Adipocyte (in vitro differentiated cells): Measurements from ENCODE around the gene KREMEN1.
A peak's percentile ranks its signal among the peaks of the same experiment; 100 is the strongest.

Source experiments
- DNase-seq: peaks from one replicate; pipeline ENCODE4 v3.0.0-alpha.2; 2015; ENCODE audit warnings: low read depth
- H3K27me3 ChIP-seq: replicated peaks from 2 replicates; pipeline ENCODE4 v1.7.0; 2013; ENCODE audit warnings: mild to moderate bottlenecking, low read length, moderate library complexity; ENCODE audit not compliant: control insufficient read depth, insufficient read depth
- H3K36me3 ChIP-seq: 2 replicates; pipeline ENCODE4 v1.7.0; 2013; ENCODE audit warnings: low read length, mild to moderate bottlenecking, moderate library complexity; ENCODE audit not compliant: control insufficient read depth, insufficient read depth, severe bottlenecking
- H3K4me1 ChIP-seq: 2 replicates; pipeline ENCODE4 v1.7.0; 2013; ENCODE audit warnings: mild to moderate bottlenecking, low read length, moderate library complexity; ENCODE audit not compliant: control insufficient read depth, insufficient read depth
- H3K4me3 ChIP-seq: 2 replicates; pipeline ENCODE4 v1.7.0; 2013; ENCODE audit warnings: mild to moderate bottlenecking, low read length, moderate library complexity
- H3K9ac ChIP-seq: 2 replicates; pipeline ENCODE4 v1.7.0; 2013; ENCODE audit warnings: mild to moderate bottlenecking, low read length, moderate library complexity
- H3K9me3 ChIP-seq: 2 replicates; pipeline ENCODE4 v1.7.0; 2013; ENCODE audit warnings: mild to moderate bottlenecking, low read length, moderate library complexity; ENCODE audit not compliant: control insufficient read depth

Gene KREMEN1

GRCh38 chr22:29187831-29188230, 115.0 kb downstream of the KREMEN1 start:
- no peak for DNase-seq
- H3K36me3 ChIP-seq, result no peaks in the 10 kb centered on the region
- H3K9ac ChIP-seq, result no peak overlapping the region
- no peak overlapping the region for H3K4me3 ChIP-seq
- no peaks in the 10 kb centered on the region for H3K4me1 ChIP-seq
- peaks cover 18% of the 10 kb centered on the region for H3K27me3 ChIP-seq
- H3K9me3 ChIP-seq, result no peaks in the 10 kb centered on the region

- H3K27me3 ChIP-seq, result peaks cover 14% of the 10 kb centered on the region
- no peak for DNase-seq
- H3K9ac ChIP-seq, result no peak overlapping the region
- no peaks in the 10 kb centered on the region for H3K4me1 ChIP-seq
- H3K36me3 ChIP-seq, result no peaks in the 10 kb centered on the region
- no peak overlapping the region for H3K4me3 ChIP-seq
- H3K9me3 ChIP-seq, result no peaks in the 10 kb centered on the region
Measured at GRCh38 chr22:29190051-29190450, 117.2 kb downstream of the KREMEN1 start.

DNA sequence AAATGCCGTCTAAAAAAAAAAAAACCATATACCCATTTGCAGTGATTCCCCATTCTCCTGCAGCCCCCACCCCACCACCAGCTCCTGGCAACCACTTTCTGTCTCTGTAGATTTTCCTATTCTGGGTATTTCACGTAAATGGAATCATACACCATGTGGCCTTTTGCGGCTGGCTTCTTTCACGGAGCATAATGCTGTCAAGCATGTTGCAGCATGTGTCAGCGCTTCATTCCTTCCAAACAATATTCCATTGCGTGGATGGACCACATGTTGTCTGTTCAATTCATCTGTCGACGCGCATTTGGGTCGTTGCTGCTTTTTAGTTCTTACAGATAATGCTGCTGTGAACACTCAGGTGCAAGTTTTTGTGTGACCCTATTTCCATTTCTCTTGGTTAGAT, 118.1 kb downstream of the KREMEN1 start:
- Histone ChIP-seq H3K27me3 (peaks cover 21% of the 10 kb centered on the region), H3K4me3 (no peak overlapping the region), H3K4me1 (no peaks in the 10 kb centered on the region), H3K9ac (no peak overlapping the region), H3K9me3 (no peaks in the 10 kb centered on the region), H3K36me3 (no peaks in the 10 kb centered on the region)
- DNase-seq, result peak; percentile 43

- Histone ChIP-seq H3K9me3 (no peaks in the 10 kb centered on the region), H3K4me3 (no peak overlapping the region), H3K27me3 (peaks cover 21% of the 10 kb centered on the region), H3K4me1 (no peaks in the 10 kb centered on the region), H3K36me3 (no peaks in the 10 kb centered on the region), H3K9ac (no peak overlapping the region)
- DNase-seq, result no peak
Measured at GRCh38 chr22:29193021-29193420, 120.2 kb downstream of the KREMEN1 start.

- no peak for DNase-seq
- Histone ChIP-seq H3K9me3 (no peaks in the 10 kb centered on the region), H3K9ac (no peak overlapping the region), H3K4me1 (no peaks in the 10 kb centered on the region), H3K4me3 (no peak overlapping the region), H3K36me3 (no peaks in the 10 kb centered on the region), H3K27me3 (peaks cover 21% of the 10 kb centered on the region)
Measured at GRCh38 chr22:29194184-29194583, 121.3 kb downstream of the KREMEN1 start.

DNA sequence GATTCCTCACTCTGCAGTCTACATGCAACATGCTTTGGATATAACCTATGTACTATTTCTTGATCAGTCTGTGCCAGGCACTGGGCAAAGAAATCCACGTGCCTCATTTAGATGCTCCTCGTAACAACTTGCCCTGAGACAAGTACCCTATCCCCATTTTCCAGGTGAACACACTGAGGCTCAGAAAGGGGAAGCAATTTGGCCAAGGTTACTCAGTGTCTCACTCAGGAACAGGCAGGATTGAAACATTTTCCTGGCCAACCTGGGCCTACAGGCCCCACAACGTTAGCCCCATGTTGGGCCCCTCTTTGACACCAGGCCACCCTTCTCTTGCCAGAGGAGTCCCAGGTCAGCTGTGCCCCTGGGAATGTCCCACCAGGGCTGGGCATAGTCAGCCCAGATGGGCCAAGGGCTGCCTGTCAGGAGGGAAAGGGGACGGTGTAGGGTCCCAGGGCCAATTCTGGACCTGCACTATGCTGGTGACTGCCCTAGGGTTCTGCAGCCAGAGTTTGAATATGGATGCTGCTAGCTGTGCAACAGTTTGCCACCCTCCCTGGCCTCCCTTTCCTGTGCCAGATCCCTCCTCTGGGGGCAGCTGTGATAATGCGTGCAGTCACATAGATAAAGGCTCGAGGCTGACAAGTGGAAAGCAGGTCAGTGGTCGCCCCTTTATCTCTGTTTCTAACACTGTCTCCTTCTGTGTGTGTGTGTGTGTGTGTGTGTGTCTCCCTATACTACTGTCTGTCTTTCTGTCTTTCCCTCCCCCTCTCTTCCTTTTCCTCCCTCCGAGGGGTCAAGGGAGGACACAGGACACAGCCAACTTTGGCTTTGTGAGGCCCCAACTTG, 122.5 kb downstream of the KREMEN1 start:
- Histone ChIP-seq H3K9me3 (no peaks in the 10 kb centered on the region), H3K4me1 (no peaks in the 10 kb centered on the region), H3K4me3 (no peak overlapping the region), H3K9ac (no peak overlapping the region), H3K36me3 (no peaks in the 10 kb centered on the region), H3K27me3 (peaks cover 13% of the 10 kb centered on the region)
- no peak for DNase-seq

- no peaks in the 10 kb centered on the region for H3K9me3 ChIP-seq
- H3K4me3 ChIP-seq, result no peak overlapping the region
- H3K27me3 ChIP-seq, result peaks cover 18% of the 10 kb centered on the region
- H3K4me1 ChIP-seq, result no peaks in the 10 kb centered on the region
- no peak for DNase-seq
- no peak overlapping the region for H3K9ac ChIP-seq
- no peaks in the 10 kb centered on the region for H3K36me3 ChIP-seq
Measured at GRCh38 chr22:29195964-29196666, 123.3 kb downstream of the KREMEN1 start.

DNA sequence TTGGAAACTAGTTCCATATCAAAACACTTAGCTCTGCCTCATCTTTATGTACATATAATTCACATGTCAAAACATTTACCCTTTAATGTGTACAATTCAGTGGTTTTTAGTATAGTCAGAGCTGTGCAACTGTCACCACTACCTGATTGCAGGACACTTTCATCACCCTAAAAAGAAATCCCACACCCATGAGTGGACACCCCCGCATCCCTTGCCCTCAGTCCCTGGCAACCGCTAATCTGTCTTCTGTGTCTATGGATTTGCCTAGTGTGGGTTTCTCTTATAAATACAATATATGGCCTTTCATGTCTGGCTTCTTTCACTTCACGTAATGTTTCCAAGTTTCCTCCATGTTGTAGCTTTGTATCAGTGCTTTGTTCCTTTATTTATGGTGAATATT, 124.3 kb downstream of the KREMEN1 start:
- Histone ChIP-seq H3K27me3 (peaks cover 17% of the 10 kb centered on the region), H3K9ac (no peak overlapping the region), H3K36me3 (no peaks in the 10 kb centered on the region), H3K9me3 (no peaks in the 10 kb centered on the region), H3K4me1 (no peaks in the 10 kb centered on the region), H3K4me3 (no peak overlapping the region)
- no peak for DNase-seq

DNA sequence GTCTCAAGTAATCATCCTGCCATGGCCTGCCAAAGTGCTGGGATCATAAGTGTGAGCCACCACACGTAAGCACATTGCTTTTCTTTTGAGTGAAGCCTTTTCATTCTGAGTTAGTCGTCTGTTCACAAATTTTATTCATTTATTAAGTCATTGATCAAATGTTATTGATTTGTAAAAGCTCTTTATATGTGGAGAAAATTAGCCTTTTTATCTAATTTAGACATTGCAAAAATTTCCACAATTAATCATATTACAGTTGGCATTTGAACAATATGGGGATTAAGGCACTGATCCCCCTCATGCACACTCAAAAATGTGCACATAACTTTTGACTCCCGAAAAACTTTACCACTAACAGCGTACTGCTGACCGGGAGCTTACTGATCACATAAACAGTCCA, 125.4 kb downstream of the KREMEN1 start:
- H3K9me3 ChIP-seq, result no peaks in the 10 kb centered on the region
- DNase-seq, result no peak
- peaks cover 21% of the 10 kb centered on the region for H3K27me3 ChIP-seq
- no peak overlapping the region for H3K9ac ChIP-seq
- H3K4me1 ChIP-seq, result no peaks in the 10 kb centered on the region
- H3K4me3 ChIP-seq, result no peak overlapping the region
- H3K36me3 ChIP-seq, result no peaks in the 10 kb centered on the region

- H3K9me3 ChIP-seq, result no peaks in the 10 kb centered on the region
- DNase-seq, result no peak
- H3K4me1 ChIP-seq, result no peaks in the 10 kb centered on the region
- H3K36me3 ChIP-seq, result no peaks in the 10 kb centered on the region
- no peak overlapping the region for H3K9ac ChIP-seq
- no peak overlapping the region for H3K4me3 ChIP-seq
- H3K27me3 ChIP-seq, result peaks cover 29% of the 10 kb centered on the region
Measured at GRCh38 chr22:29199702-29200400, 127.0 kb downstream of the KREMEN1 start.

DNA sequence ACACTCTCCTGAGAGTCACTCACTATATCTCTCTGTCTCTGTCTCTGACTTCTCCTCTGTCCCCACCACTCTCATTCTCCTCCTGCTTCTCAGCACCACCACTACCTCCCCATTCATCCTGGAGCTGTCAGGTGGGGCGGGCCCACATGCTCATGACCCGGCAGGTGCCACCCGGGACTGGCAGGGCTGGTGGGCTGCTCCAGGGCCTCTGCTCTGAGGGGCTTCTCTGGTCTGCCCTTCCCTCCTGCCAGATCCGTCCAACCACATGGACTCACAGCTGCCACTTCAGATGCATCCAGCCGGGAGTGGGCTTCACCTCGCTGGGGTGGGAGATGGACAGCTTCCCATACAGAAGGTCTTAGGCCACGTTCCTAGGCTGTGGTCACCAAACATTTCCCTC, 128.1 kb downstream of the KREMEN1 start:
- no peak overlapping the region for H3K4me3 ChIP-seq
- no peaks in the 10 kb centered on the region for H3K36me3 ChIP-seq
- peaks cover 27% of the 10 kb centered on the region for H3K27me3 ChIP-seq
- DNase-seq, result no peak
- H3K9ac ChIP-seq, result no peak overlapping the region
- H3K4me1 ChIP-seq, result no peaks in the 10 kb centered on the region
- no peaks in the 10 kb centered on the region for H3K9me3 ChIP-seq
